ENCODE measurements around the gene KRT39.
"Not testable (repeated sequence)": the region's sequence is repeated elsewhere in the genome, so short reads cannot be mapped to it uniquely, and the experiment has no call there.

The KRT39 gene

GRCh38 chr17:40966848-40967247 lies at the start of gene KRT39:
KRT39 (minus strand) TSS chr17:40966948; CDS start chr17:40966856, 92 bp downstream.
- DNase-seq (ENCODE audit: low read depth in 1 of 2, low spot score in 1 of 2), result no peak

GRCh38 chr17:41015454-41015853 lies 48.7 kb upstream of the KRT39 start:
- no peak for DNase-seq (ENCODE audit: low read depth in 1 of 2, low spot score in 1 of 2)

GRCh38 chr17:41013606-41014005 lies 46.9 kb upstream of the KRT39 start:
- DNase-seq (ENCODE audit: low read depth in 1 of 2, low spot score in 1 of 2), result no peak

GRCh38 chr17:41013181-41013580 lies 46.4 kb upstream of the KRT39 start:
- DNase-seq (ENCODE audit: low read depth in 1 of 2, low spot score in 1 of 2), result no peak

- DNase-seq (ENCODE audit: low read depth in 1 of 2, low spot score in 1 of 2), result no peak
Measured at GRCh38 chr17:41012326-41013120, 45.8 kb upstream of the KRT39 start.

GRCh38 chr17:41010441-41010840 lies 43.7 kb upstream of the KRT39 start:
- DNase-seq (ENCODE audit: low read depth in 1 of 2, low spot score in 1 of 2), result no peak

- DNase-seq (ENCODE audit: low read depth in 1 of 2, low spot score in 1 of 2), result no peak
Measured at GRCh38 chr17:41009936-41010335, 43.2 kb upstream of the KRT39 start.

- no peak for DNase-seq (ENCODE audit: low read depth in 1 of 2, low spot score in 1 of 2)
Measured at GRCh38 chr17:41009301-41009760, 42.6 kb upstream of the KRT39 start.

- no peak for DNase-seq (ENCODE audit: low read depth in 1 of 2, low spot score in 1 of 2)
Measured at GRCh38 chr17:41008811-41009210, 42.1 kb upstream of the KRT39 start, which contains the start of gene KRTAP3-1. KRTAP3-1 (minus strand) TSS chr17:41009128; CDS start chr17:41009074, 54 bp downstream.

- no peak for DNase-seq (ENCODE audit: low read depth in 1 of 2, low spot score in 1 of 2)
Measured at GRCh38 chr17:41004397-41004796, 37.6 kb upstream of the KRT39 start.

GRCh38 chr17:41003926-41004325 lies 37.2 kb upstream of the KRT39 start:
- DNase-seq (ENCODE audit: low read depth in 1 of 2, low spot score in 1 of 2), result no peak

GRCh38 chr17:41002814-41003213 lies 36.1 kb upstream of the KRT39 start:
- no peak for DNase-seq (ENCODE audit: low read depth in 1 of 2, low spot score in 1 of 2)

- no peak for DNase-seq (ENCODE audit: low read depth in 1 of 2, low spot score in 1 of 2)
Measured at GRCh38 chr17:41001795-41002194, 35.0 kb upstream of the KRT39 start.

- DNase-seq (ENCODE audit: low read depth in 1 of 2, low spot score in 1 of 2), result not testable (repeated sequence)
Measured at GRCh38 chr17:40999563-40999962, 32.8 kb upstream of the KRT39 start, which contains the start of gene KRTAP3-2. KRTAP3-2 (minus strand) TSS chr17:40999906; CDS start chr17:40999853, 53 bp downstream.

- no peak for DNase-seq (ENCODE audit: low read depth in 1 of 2, low spot score in 1 of 2)
Measured at GRCh38 chr17:40997361-40997760, 30.6 kb upstream of the KRT39 start.

GRCh38 chr17:40996829-40997228 lies 30.1 kb upstream of the KRT39 start:
- DNase-seq (ENCODE audit: low read depth in 1 of 2, low spot score in 1 of 2), result no peak

GRCh38 chr17:40995116-40995515 lies 28.4 kb upstream of the KRT39 start:
- no peak for DNase-seq (ENCODE audit: low read depth in 1 of 2, low spot score in 1 of 2)

- no peak for DNase-seq (ENCODE audit: low read depth in 1 of 2, low spot score in 1 of 2)
Measured at GRCh38 chr17:40993839-40994238, 27.1 kb upstream of the KRT39 start, which contains the start of gene KRTAP3-3. KRTAP3-3 (minus strand) TSS chr17:40994164; CDS start chr17:40994097, 67 bp downstream.

- DNase-seq (ENCODE audit: low read depth in 1 of 2, low spot score in 1 of 2), result no peak
Measured at GRCh38 chr17:40993084-40993483, 26.3 kb upstream of the KRT39 start.

- DNase-seq (ENCODE audit: low read depth in 1 of 2, low spot score in 1 of 2), result no peak
Measured at GRCh38 chr17:40992666-40993065, 25.9 kb upstream of the KRT39 start.

- no peak for DNase-seq (ENCODE audit: low read depth in 1 of 2, low spot score in 1 of 2)
Measured at GRCh38 chr17:40986920-40987319, 20.2 kb upstream of the KRT39 start.

- DNase-seq (ENCODE audit: low read depth in 1 of 2, low spot score in 1 of 2), result no peak
Measured at GRCh38 chr17:40984226-40984625, 17.5 kb upstream of the KRT39 start, which contains the start of gene KRT40. KRT40 (minus strand) TSS chr17:40984326; CDS start chr17:40984273, 53 bp downstream.
